ENCODE measurements around the gene C17orf113.
"Not testable (repeated sequence)": the region's sequence is repeated elsewhere in the genome, so short reads cannot be mapped to it uniquely, and the experiment has no call there.

The C17orf113 gene

GRCh38 chr17:42042598-42043319 lies 7.6 kb downstream of the C17orf113 start:
- no peak for DNase-seq (ENCODE audit: low spot score)

- no peak for DNase-seq (ENCODE audit: low spot score)
Observed at GRCh38 chr17:42041619-42042018, 8.8 kb downstream of the C17orf113 start.

- no peak for DNase-seq (ENCODE audit: low spot score)
Observed at GRCh38 chr17:42040818-42041217, 9.6 kb downstream of the C17orf113 start.

- DNase-seq (ENCODE audit: low spot score) = no peak
Observed at GRCh38 chr17:42039794-42040763, 10.3 kb downstream of the C17orf113 start.

- DNase-seq (ENCODE audit: low spot score) = no peak
Observed at GRCh38 chr17:42038221-42038973, 12.0 kb downstream of the C17orf113 start.

GRCh38 chr17:42034059-42034458 lies 16.3 kb downstream of the C17orf113 start:
- DNase-seq (ENCODE audit: low spot score) = no peak

- DNase-seq (ENCODE audit: low spot score) = no peak
Observed at GRCh38 chr17:42031584-42031983, 18.8 kb downstream of the C17orf113 start.

GRCh38 chr17:42028791-42029127 lies 21.6 kb downstream of the C17orf113 start:
- DNase-seq (ENCODE audit: low spot score) = no peak

- DNase-seq (ENCODE audit: low spot score) = no peak
Observed at GRCh38 chr17:42027961-42028790, 22.2 kb downstream of the C17orf113 start.

- DNase-seq (ENCODE audit: low spot score) = no peak
Observed at GRCh38 chr17:42027590-42027889, 22.9 kb downstream of the C17orf113 start.

- no peak for DNase-seq (ENCODE audit: low spot score)
Observed at GRCh38 chr17:42026857-42027589, 23.4 kb downstream of the C17orf113 start.

GRCh38 chr17:42025936-42026335 lies 24.5 kb downstream of the C17orf113 start:
- DNase-seq (ENCODE audit: low spot score) = peak; percentile 20

- DNase-seq (ENCODE audit: low spot score) = no peak
Observed at GRCh38 chr17:42025191-42025579, 25.2 kb downstream of the C17orf113 start.

- DNase-seq (ENCODE audit: low spot score) = no peak
Observed at GRCh38 chr17:42023524-42024349, 26.7 kb downstream of the C17orf113 start.

GRCh38 chr17:42020845-42021244 lies 29.6 kb downstream of the C17orf113 start:
- not testable (repeated sequence) for DNase-seq (ENCODE audit: low spot score)

GRCh38 chr17:42019509-42020404 lies 30.6 kb downstream of the C17orf113 start, which contains the start of gene NKIRAS2:
TSS of gene NKIRAS2 (plus strand) at chr17:42020090. CDS start at chr17:42021578, 1,488 bp downstream.
- peak; percentile 93 for DNase-seq (ENCODE audit: low spot score)

GRCh38 chr17:42018988-42019387 lies 31.4 kb downstream of the C17orf113 start:
- DNase-seq (ENCODE audit: low spot score) = no peak

GRCh38 chr17:42018339-42018738 lies 32.1 kb downstream of the C17orf113 start:
- no peak for DNase-seq (ENCODE audit: low spot score)

GRCh38 chr17:42017866-42018200 lies 32.6 kb downstream of the C17orf113 start:
- no peak for DNase-seq (ENCODE audit: low spot score)
